Activated CD4-positive, alpha-beta T cell treated with anti-CD3 and anti-CD28 coated beads, Interleukin-2, amount 50 U/mL, for 16 hours (primary cell): Measurements from ENCODE around the gene PLA2R1.

Experiments used
- DNase-seq: peaks from one replicate; pipeline ENCODE4 v3.0.0-alpha.2; 2020

Gene PLA2R1

DNA sequence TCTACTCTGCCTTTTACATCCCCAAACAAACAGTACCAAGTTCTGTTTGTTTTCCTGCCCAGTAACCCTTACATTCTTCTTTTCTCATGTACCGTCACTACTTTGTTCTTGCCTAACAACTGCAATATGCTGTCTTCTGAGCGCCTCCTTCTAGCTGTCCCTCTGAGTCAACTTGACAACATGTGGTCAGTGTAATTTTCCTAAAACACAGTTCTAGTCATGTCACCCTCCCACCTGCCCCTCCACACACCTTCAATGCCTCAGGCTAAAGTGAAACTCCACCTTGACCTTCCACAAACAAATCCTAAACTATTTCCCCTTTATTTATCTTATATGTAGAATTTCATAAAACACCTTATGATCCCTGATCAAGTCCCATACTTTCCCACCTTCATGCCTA is 139.9 kb downstream of the PLA2R1 start:
- peak; percentile 7 for DNase-seq

DNA sequence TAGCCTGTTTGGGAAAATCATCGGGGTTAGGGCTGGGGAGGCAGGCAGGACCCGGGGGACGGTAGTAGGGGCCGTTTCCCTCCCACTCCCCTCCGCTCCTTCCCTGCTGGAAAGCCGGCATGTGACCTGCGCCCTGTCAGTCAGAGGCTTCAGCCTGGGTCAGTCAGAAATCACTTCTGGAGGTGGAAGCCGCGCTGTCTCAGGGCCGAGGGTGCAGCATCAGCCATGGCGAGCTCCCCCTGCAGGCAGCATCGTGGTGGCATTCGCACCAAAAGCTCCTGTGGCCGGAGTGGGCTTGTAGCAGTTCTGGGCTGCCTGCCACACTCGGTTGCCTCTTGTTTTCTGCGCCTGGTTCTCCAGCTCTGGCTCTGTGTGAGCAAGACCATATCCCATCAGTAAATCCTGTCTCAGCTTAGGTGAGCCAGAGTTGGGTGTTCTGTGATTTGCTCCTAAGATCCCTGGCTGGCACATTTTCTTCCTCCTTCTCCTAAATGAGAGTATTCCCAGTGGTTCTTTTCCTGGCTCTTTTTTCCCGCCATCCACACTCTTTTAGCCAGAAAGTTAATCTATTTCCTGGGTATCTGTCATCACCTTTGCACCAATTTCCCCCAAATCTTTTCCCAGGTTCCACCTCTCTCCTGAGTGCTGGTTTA is 140.5 kb downstream of the PLA2R1 start:
- DNase-seq: peak; percentile 80

- DNase-seq: no peak
Measured at GRCh38 chr2:159916511-159916910, 145.9 kb downstream of the PLA2R1 start.

DNA sequence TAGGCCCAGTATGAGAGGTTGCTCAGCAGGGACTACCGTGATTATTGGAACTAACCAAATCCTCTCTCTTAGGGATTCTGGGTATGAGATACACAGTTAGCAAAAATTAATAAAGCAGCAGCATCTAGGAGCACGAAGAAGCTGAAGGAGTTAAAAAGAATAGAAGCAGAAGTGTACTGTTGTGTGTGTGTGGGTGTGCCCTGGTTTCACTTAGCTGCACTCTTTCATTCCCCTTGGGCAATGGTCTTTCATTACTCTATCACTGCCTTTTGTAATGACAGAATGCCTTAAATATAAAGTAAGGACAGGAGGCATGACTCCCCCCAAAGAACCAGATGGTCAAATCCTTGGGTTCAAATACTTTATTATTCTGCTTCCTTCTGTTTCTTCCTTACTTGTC is 148.5 kb downstream of the PLA2R1 start:
- no peak for DNase-seq

DNA sequence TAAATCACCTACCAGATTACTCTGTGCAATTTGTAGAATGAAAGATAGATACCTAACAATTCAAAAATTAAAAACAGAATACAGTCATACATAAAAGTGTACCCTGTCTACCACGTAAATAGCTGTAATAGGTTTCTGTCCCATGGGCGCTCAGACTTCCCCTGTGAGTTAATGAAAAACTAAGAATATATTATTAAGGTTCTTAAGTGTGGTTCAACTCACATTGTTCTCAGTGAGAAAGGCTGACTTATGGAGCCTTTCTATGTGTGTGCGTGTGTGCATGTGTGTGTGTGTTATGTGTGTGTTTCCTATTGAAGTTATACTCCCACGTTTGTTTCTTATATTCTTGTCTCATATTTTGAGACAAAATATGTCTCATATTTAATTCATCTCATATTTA is 149.8 kb downstream of the PLA2R1 start:
- no peak for DNase-seq

GRCh38 chr2:159910951-159911350 is 151.5 kb downstream of the PLA2R1 start:
- no peak for DNase-seq

- DNase-seq: no peak
Measured at GRCh38 chr2:159908623-159909022, 153.8 kb downstream of the PLA2R1 start.

- no peak for DNase-seq
Measured at GRCh38 chr2:159907909-159908308, 154.5 kb downstream of the PLA2R1 start.

GRCh38 chr2:159905926-159906714 is 156.3 kb downstream of the PLA2R1 start:
- DNase-seq: no peak

DNA sequence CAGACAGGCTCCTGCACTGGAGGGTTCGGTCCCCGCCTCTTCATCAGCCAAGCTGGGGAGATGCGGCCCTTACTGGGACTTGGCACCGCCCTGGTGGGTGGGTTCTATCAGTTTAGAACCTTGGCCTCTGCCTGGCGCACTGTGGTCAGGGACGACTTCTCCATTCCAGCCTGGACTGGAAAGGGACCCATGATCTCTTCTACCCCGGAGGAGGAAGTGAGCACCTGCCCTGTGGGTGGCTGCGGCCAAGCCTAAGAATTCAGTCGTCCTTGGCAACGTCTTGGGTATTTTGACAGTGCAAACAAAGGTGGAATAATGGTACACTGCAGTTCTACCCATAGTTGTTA is 157.5 kb downstream of the PLA2R1 start:
- DNase-seq: no peak

GRCh38 chr2:159904127-159904958 is 158.1 kb downstream of the PLA2R1 start, which contains the start of gene LY75:
Gene LY75, minus strand, starts transcription at chr2:159904756.
- peak; percentile 79 for DNase-seq

GRCh38 chr2:159903443-159904126 is 158.8 kb downstream of the PLA2R1 start:
- DNase-seq: peak; percentile 76

GRCh38 chr2:159902722-159903121 is 159.7 kb downstream of the PLA2R1 start:
- no peak for DNase-seq

- peak; percentile 24 for DNase-seq
Measured at GRCh38 chr2:159900343-159900742, 162.1 kb downstream of the PLA2R1 start.

GRCh38 chr2:159898441-159898840 is 164.0 kb downstream of the PLA2R1 start:
- no peak for DNase-seq

DNA sequence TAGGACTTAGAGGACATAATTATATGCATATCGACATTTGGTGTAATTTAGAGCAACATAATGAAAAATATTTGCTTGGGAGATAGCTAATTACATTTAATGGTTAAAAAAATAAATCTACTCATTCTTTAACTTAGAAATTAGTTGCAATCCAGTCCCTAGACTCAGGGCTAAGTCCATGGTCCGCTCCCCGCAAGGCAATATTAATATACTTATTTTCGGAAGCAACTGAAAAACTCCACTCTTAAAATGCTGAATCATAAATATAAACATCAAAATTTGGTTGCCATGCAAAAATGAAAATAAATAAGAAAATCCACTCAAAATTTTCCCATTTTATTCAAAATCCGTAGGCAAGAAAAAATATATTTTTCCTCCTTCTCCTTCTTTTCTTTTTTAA is 164.7 kb downstream of the PLA2R1 start:
- DNase-seq: no peak

DNA sequence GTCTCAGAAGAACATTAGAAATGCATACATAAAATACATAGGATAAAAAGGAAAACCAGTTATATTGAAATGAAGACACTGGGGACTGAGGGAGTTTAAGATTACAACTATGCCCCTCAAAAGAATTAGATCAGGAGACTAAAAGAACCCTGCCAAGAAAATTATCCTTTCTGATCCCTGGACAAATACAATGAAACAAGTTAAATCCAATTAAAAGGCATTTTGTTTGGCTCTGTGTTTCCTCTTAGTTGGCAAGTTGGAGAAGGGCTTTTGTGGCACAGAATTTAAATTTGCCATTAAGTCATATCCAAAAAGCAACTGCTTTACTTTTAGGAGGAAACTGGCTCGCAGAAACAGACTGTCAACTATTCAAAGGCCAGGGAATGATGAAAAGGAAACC is 165.3 kb downstream of the PLA2R1 start:
- DNase-seq: no peak

- peak; percentile 71 for DNase-seq
Measured at GRCh38 chr2:159895258-159896065, 167.0 kb downstream of the PLA2R1 start.

DNA sequence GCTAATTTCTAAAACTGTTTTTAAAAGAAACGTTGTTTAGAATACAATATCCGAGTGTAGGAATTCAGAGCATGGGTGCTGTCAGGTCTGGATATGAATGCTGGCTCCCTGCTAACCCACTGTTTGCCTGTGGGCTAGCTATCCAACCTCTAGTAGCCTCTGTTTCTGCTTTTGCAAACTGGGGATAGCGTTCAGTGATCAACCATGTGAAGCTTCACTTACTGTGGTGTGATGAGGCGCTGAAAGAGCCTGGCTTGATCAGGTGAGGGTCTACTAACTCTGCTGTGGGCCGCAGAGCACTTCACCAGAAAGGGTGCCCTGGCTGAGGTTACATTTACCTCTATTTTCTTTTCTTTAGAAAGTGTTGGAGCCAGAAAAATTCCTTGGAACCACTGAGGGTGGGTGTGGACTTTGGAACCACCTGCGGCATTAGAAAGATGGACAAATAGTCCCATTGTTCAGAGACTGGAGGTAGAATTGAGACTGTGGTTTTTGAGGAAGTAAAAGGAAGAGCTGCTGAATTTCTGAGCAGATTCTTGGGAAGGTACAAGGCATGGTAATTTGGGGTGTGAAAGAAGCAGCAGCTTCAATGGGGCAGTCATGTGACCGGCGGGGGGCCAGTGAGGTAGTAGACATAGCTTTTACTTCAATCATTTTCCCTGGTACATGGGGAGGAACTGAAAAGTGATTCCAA is 168.1 kb downstream of the PLA2R1 start:
- no peak for DNase-seq

GRCh38 chr2:159892990-159893810 is 169.2 kb downstream of the PLA2R1 start:
- no peak for DNase-seq
